ENCODE measurements around the gene SPOCK3.

DNA sequence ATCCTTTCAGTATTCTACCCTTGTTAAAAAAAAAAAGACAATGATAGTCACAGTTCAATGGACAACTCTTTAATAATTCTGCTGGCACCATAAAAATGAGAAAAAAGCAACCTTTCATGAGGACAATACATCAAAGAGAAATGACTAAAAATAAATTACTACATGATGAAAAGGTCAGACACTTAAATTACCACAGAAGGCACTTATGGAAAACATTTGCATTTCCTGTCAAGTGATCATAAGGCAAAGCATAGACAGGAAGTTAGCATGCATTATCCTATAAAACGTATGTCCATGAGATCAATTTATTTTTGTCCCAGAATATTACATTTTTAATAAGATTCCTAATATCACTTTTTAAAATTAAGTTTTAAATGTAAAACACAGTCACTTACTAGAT lies 303.8 kb downstream of the SPOCK3 start:
- TF ChIP-seq, protein P1, sequence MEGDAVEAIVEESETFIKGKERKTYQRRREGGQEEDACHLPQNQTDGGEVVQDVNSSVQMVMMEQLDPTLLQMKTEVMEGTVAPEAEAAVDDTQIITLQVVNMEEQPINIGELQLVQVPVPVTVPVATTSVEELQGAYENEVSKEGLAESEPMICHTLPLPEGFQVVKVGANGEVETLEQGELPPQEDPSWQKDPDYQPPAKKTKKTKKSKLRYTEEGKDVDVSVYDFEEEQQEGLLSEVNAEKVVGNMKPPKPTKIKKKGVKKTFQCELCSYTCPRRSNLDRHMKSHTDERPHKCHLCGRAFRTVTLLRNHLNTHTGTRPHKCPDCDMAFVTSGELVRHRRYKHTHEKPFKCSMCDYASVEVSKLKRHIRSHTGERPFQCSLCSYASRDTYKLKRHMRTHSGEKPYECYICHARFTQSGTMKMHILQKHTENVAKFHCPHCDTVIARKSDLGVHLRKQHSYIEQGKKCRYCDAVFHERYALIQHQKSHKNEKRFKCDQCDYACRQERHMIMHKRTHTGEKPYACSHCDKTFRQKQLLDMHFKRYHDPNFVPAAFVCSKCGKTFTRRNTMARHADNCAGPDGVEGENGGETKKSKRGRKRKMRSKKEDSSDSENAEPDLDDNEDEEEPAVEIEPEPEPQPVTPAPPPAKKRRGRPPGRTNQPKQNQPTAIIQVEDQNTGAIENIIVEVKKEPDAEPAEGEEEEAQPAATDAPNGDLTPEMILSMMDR (IDR thresholded peaks at IDR 0.05 in 2 of 3, conservative IDR thresholded peaks at IDR 0.05 in 1 of 3; ENCODE audit: control insufficient read depth in 2 of 3, extremely low read depth in 1 of 3, insufficient read depth in 1 of 3, low read depth in 3 of 3, low read length in 3 of 3), result no peak
- TF ChIP-seq POLR2AphosphoS2 (IDR thresholded peaks at IDR 0.05; ENCODE audit: low read depth, low read length) (no peak), RAD21 (IDR thresholded peaks at IDR 0.05; ENCODE audit: insufficient read depth, low read depth, low read length) (no peak), ZNF274 (IDR thresholded peaks at IDR 0.05; ENCODE audit: insufficient read depth, insufficient read length) (no peak), SP1 (IDR thresholded peaks at IDR 0.05; ENCODE audit: low read depth, low read length) (no peak), SUZ12 (IDR thresholded peaks at IDR 0.05; ENCODE audit: unreplicated experiment) (no peak), ESRRA (IDR thresholded peaks at IDR 0.05; ENCODE audit: low read length) (no peak), HDAC2 (IDR thresholded peaks at IDR 0.05) (no peak), ZNF622 (IDR thresholded peaks at IDR 0.05) (no peak)
- TF ChIP-seq, protein P2, sequence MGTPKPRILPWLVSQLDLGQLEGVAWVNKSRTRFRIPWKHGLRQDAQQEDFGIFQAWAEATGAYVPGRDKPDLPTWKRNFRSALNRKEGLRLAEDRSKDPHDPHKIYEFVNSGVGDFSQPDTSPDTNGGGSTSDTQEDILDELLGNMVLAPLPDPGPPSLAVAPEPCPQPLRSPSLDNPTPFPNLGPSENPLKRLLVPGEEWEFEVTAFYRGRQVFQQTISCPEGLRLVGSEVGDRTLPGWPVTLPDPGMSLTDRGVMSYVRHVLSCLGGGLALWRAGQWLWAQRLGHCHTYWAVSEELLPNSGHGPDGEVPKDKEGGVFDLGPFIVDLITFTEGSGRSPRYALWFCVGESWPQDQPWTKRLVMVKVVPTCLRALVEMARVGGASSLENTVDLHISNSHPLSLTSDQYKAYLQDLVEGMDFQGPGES (IDR thresholded peaks at IDR 0.05), result no peak

Measured in GM12878 (cell line).